ENCODE data around the gene KRT86.
"Not testable (repeated sequence)": the region's sequence is repeated elsewhere in the genome, so short reads cannot be mapped to it uniquely, and the experiment has no call there.

The KRT86 gene

DNA sequence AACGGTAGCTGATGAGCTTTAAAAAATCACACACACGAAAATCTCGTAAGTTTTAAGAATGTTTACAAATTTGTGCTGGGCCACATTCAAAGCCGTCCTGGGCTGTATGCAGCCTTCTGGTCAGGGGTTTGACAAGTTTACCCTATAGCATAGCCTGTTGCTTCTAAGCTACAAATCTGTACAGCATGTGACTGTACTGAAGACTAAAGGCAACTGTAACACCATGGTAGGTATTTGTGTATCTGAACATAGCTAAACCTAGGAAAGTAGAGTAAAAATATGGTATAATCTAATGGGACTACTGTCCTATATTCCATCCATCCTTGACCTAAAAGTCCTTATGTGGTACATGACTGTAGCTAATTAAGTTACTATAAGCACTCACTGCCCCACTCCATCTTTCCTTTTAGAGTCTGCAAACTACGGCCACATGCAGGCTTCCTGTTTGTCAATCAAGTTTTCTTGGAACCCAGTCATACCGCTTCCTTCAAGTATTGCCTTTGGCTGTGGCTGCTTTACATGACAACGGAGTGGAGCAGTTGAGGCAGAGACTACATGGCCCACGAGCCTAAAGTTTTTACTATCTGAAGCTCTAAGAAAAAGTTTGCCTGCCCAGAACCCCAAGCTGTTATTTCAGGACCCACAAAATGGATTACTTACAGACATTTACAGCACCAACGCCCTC lies 22.9 kb upstream of the KRT86 start:
- Histone ChIP-seq H2AFZ (ENCODE audit: low read depth, low read length) (no peak overlapping the region), H3K4me3 (ENCODE audit: low read length) (no peak overlapping the region), H3K4me1 (ENCODE audit: insufficient read depth, low read length) (no peaks in the 10 kb centered on the region), H3K27me3 (ENCODE audit: insufficient read depth, low read length) (peaks cover 24% of the 10 kb centered on the region), H3K36me3 (ENCODE audit: insufficient read depth, low read length) (no peaks in the 10 kb centered on the region), H3K9me3 (ENCODE audit: low read length) (no peaks in the 10 kb centered on the region)

DNA sequence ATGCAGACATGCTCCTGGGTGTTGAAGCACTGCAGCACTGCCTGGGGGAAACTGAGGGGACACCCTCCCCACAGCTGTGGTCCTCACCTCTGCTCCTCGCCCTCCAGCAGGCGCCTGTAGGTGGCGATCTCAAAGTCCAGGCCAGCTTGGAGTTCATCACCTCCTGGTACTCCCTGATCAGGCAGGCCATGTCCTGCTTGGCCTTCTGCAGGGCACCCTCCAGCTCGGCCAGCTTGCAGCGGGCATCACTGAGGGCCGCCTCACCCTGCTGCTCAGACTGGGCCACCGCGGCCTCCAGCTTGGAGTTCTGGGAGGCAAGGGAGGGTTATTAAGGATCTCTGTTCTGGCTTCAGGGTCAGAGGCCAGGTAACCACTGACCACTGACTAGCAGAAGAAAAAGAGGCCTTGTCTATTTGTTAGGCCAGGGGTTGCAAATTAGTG lies 22.2 kb upstream of the KRT86 start:
- H3K36me3 ChIP-seq (ENCODE audit: insufficient read depth, low read length); H3K4me1 ChIP-seq (ENCODE audit: insufficient read depth, low read length); H2AFZ ChIP-seq (ENCODE audit: low read depth, low read length); H3K9me3 ChIP-seq (ENCODE audit: low read length); H3K4me3 ChIP-seq (ENCODE audit: low read length): not testable (repeated sequence)
- H3K27me3 ChIP-seq (ENCODE audit: insufficient read depth, low read length): peaks cover 29% of the 10 kb centered on the region

DNA sequence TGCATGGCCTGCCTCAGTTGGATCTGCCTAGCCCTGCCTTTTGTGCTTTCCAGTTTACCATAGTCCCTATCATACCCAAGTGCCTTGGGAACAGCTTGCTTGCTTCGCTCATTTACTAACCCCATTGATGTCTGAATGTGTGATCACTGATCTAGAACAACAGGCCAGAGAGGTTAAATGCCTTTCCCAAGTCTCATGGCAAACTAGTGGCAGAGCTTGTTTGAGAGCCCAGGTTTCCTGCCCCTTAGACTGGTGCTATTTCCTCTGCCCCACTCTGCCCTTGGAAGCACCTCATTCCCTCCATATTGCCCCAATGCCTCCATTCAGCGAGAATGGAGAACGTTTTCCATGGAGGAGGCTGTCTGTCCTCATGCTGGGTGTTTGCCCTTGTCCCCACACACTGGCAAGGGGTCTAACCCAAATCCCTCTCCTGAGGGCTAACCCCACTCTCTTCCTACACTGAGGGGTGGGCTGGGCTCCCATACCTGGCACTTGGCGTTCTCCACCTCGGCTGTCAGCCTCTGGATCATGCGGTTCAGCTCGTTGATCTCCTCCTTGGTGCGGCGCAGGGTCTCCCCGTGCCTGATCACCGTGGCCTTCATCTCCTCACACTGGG lies 21.6 kb upstream of the KRT86 start:
- peaks cover 33% of the 10 kb centered on the region for H3K27me3 ChIP-seq (ENCODE audit: insufficient read depth, low read length)

DNA sequence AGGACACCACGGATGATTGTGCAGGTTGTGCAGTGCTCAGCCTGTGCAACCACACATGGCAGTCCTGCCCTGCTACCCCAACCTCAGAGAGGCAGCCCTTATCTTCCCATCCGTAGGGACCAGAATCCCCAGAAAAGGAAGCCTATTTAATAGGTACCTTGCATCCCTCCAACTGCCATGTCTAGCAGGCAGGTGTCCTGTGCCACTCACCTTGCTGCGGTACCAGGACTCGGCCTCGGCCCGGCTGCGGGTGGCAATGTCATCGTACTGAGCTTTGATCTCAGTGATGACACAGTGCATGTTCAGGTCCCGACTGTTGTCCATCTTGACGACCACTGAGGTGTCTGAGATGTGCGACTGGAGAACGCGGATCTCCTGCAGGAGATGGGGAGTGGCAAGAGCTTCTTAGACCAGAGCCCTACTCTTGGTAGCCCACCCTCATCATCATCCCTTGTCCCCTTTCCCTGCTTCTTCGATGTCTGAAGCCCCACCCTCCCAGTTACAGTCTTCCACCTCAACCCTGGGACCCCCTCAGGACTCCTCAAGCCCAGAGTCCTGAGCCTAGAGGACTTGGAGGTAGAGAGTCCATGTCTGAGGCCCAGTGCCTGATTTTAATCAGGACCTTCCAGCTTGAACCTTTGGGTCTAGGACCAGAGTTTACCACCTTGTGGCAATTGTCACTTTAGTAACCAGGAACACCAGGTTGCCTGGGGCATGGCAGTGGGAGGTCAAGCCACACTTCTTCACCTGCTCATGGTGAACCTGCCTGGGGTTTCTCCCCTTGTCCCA lies 20.9 kb upstream of the KRT86 start:
- no peaks in the 10 kb centered on the region for H3K4me1 ChIP-seq (ENCODE audit: insufficient read depth, low read length)
- H3K27me3 ChIP-seq (ENCODE audit: insufficient read depth, low read length): peaks cover 34% of the 10 kb centered on the region
- H2AFZ ChIP-seq (ENCODE audit: low read depth, low read length): no peak overlapping the region
- no peaks in the 10 kb centered on the region for H3K9me3 ChIP-seq (ENCODE audit: low read length)
- no peak overlapping the region for H3K4me3 ChIP-seq (ENCODE audit: low read length)
- H3K36me3 ChIP-seq (ENCODE audit: insufficient read depth, low read length): no peaks in the 10 kb centered on the region

More for the DNA sequence above, 21.6 kb upstream of the KRT86 start:
- no peaks in the 10 kb centered on the region for H3K4me1 ChIP-seq (ENCODE audit: insufficient read depth, low read length)
- no peak overlapping the region for H2AFZ ChIP-seq (ENCODE audit: low read depth, low read length)
- H3K4me3 ChIP-seq (ENCODE audit: low read length): no peak overlapping the region
- H3K9me3 ChIP-seq (ENCODE audit: low read length): no peaks in the 10 kb centered on the region
- no peaks in the 10 kb centered on the region for H3K36me3 ChIP-seq (ENCODE audit: insufficient read depth, low read length)

DNA sequence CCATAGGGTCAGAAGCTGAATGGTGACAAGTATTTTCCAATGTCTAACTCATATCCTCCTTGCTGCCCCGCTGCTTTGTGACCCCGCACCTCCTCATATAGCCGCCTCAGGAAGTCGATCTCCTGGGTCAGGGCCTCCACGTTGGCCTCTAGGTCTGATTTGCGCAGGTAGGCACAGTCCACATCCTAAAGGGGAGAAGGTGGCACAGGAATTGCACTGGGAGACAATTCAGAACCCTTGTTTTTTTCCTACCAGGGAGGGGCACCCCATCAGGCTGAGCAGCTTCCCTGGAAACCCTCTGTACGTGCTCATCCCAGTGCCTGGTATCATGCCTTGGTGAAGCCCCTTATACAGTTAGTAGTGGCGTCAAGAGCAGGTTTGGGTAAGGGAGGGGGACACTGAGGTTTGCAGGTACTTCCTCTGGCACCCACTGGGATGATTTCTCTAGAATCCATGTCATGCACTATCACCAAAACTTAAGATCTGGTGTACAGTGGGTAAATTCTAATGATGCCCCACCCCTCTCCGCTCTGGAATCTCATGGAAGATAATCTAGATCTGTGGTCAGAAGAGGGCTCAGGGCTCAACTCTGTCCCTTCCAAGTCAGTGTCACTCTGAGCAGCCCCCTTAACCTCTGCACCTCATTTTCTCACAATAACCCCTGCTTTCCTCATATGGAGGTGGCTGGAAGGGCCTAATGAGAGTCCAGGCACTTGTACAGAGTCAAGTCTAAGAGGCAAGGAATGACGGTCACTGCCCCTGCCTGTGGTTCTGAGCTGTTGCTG lies 20.1 kb upstream of the KRT86 start:
- peaks cover 37% of the 10 kb centered on the region for H3K27me3 ChIP-seq (ENCODE audit: insufficient read depth, low read length)
- H3K36me3 ChIP-seq (ENCODE audit: insufficient read depth, low read length): no peaks in the 10 kb centered on the region
- H3K9me3 ChIP-seq (ENCODE audit: low read length): no peaks in the 10 kb centered on the region
- H3K4me3 ChIP-seq (ENCODE audit: low read length): no peak overlapping the region
- H2AFZ ChIP-seq (ENCODE audit: low read depth, low read length): no peak overlapping the region
- no peaks in the 10 kb centered on the region for H3K4me1 ChIP-seq (ENCODE audit: insufficient read depth, low read length)

DNA sequence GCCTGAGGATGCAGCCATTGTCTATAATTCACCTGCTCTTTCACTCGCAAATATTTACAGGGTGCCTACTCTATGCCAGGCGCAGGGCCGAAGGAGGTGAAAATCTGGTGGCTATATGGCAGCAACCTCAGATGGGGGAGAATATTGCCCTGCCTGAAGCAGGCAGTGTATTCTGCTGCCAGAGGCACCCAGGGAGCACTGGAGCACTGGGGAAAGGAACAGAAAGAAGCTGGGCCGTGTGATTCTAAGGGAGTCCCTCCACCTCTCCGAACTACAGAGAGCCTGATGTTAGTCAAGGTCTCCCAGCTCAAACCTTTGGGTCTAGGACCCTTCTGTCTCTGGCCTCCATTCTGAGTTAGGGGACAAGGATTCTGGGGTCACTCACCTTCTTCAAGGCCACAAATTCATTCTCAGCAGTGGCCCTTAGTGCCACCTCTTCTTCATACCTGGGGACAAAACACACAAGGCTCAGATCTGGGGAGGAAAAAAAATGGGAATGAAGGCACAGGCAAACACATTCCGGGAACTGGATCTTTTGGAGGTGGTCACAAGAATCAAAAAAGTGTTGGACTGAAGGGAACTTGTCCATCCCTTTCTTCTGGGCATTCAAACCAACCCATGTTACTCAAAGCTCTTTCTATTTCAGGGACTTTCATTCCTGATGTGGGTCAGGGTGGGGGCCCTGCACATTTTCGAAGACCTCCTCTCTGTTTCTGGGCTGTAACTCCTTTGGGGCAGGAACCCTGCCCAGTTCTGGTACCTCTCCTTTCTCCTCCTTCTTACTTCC lies 19.3 kb upstream of the KRT86 start:
- Histone ChIP-seq H3K36me3 (ENCODE audit: insufficient read depth, low read length) (no peaks in the 10 kb centered on the region), H3K4me1 (ENCODE audit: insufficient read depth, low read length) (no peaks in the 10 kb centered on the region), H3K9me3 (ENCODE audit: low read length) (no peaks in the 10 kb centered on the region), H2AFZ (ENCODE audit: low read depth, low read length) (no peak overlapping the region), H3K27me3 (ENCODE audit: insufficient read depth, low read length) (peaks cover 34% of the 10 kb centered on the region), H3K4me3 (ENCODE audit: low read length) (no peak overlapping the region)

DNA sequence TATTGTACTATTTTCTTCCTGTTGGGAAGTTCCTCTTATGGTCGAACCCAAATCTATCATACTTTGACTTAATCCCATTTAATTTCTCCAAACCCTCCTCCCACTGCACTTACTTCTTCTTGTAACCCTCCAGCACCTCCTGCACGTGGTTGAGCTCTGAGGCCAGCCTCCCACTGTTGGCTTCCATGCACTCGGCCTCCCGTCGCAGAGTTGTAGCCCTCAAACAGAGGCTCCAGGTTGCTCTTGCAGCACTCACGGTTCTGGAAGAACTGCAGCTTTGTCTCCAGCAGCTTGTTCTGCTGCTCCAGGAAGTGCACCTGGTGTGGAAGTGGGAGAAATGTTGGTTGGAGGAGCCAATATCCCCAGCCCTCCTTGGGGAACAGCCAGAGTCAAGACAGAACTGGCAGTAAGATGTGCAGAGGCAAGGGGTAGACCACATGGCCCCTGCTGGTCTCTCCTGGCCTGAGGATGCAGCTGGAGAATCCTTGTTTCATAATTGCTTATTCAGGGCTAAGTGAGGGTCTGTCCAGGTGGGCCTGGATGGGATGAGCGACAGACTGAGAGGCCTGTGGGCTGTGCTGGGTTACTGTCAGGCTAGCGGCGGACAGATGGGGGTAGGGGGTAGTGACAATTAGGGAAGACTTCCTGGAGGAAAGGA lies 18.4 kb upstream of the KRT86 start:
- H3K4me1 ChIP-seq (ENCODE audit: insufficient read depth, low read length): peaks cover 3% of the 10 kb centered on the region
- H3K36me3 ChIP-seq (ENCODE audit: insufficient read depth, low read length): no peaks in the 10 kb centered on the region
- H3K4me3 ChIP-seq (ENCODE audit: low read length): no peak overlapping the region
- H2AFZ ChIP-seq (ENCODE audit: low read depth, low read length): no peak overlapping the region
- no peaks in the 10 kb centered on the region for H3K9me3 ChIP-seq (ENCODE audit: low read length)
- peaks cover 29% of the 10 kb centered on the region for H3K27me3 ChIP-seq (ENCODE audit: insufficient read depth, low read length)

DNA sequence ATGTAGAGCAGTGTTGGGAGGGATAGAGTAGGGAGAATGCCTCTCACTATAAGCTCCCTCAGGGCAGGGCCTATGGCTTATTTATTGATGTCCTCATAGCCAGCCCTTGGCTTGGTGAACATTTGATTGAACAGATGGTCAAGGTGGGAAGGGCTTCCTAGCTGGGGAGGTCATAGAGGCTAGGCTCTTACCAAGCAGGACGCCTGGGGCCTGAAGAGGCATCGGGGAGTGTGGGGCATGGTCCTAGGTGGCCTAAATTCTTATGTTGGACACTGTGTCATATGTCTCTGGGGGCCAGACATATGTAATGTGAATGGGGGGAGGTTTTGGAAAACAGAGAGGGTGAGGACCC lies 17.9 kb upstream of the KRT86 start:
- Histone ChIP-seq H3K4me3 (ENCODE audit: low read length) (no peak overlapping the region), H3K9me3 (ENCODE audit: low read length) (no peaks in the 10 kb centered on the region), H3K27me3 (ENCODE audit: insufficient read depth, low read length) (peaks cover 29% of the 10 kb centered on the region), H2AFZ (ENCODE audit: low read depth, low read length) (no peak overlapping the region), H3K4me1 (ENCODE audit: insufficient read depth, low read length) (peaks cover 3% of the 10 kb centered on the region), H3K36me3 (ENCODE audit: insufficient read depth, low read length) (no peaks in the 10 kb centered on the region)

DNA sequence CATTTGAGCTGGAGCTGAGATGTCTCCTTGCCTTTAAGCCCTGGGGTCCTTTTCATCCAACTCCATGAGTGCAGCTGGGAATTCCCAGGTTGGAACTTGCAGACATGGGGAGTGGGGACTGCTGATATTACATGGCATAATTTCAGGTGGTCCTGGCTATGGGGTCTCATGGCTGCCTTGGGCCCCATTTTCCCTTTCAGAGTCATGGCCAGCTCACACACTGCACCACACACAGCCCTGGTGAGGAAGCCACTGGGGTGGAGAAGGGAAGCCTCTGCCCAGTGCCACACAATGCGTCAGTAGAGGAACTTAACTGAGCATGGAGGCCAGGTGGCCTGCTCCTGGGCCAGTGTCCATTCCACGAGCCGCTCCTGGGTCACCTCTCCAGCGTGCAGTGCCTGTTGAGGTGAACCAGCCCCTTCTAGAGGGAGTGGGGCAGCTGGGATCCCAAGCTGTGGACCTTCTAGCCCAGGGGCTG lies 17.3 kb upstream of the KRT86 start:
- no peak overlapping the region for H2AFZ ChIP-seq (ENCODE audit: low read depth, low read length)
- no peaks in the 10 kb centered on the region for H3K36me3 ChIP-seq (ENCODE audit: insufficient read depth, low read length)
- H3K27me3 ChIP-seq (ENCODE audit: insufficient read depth, low read length): peaks cover 29% of the 10 kb centered on the region
- peaks cover 3% of the 10 kb centered on the region for H3K4me1 ChIP-seq (ENCODE audit: insufficient read depth, low read length)
- no peak overlapping the region for H3K4me3 ChIP-seq (ENCODE audit: low read length)
- H3K9me3 ChIP-seq (ENCODE audit: low read length): no peaks in the 10 kb centered on the region

DNA sequence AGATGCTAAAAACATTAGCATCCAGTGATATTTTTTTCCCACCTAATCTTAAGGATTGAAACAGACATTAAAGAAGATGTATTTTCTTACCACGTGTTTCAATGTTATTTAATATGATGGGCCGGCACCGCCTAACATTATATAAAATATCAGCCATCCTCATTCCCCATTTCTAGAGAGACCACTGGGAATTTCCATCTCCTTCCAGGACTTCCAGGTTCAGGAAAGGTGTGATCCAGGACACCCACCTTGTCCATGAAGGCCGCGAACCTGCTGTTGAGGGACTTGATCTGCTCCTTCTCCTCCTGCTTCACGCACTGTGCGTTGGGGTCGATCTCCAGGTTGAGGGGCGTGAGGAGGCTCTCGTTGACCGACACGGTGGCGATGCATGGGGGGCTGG lies 16.5 kb upstream of the KRT86 start:
- not testable (repeated sequence) for H3K9me3 ChIP-seq (ENCODE audit: low read length); H3K4me3 ChIP-seq (ENCODE audit: low read length); H3K36me3 ChIP-seq (ENCODE audit: insufficient read depth, low read length); H3K4me1 ChIP-seq (ENCODE audit: insufficient read depth, low read length); H2AFZ ChIP-seq (ENCODE audit: low read depth, low read length)
- peaks cover 29% of the 10 kb centered on the region for H3K27me3 ChIP-seq (ENCODE audit: insufficient read depth, low read length)

DNA sequence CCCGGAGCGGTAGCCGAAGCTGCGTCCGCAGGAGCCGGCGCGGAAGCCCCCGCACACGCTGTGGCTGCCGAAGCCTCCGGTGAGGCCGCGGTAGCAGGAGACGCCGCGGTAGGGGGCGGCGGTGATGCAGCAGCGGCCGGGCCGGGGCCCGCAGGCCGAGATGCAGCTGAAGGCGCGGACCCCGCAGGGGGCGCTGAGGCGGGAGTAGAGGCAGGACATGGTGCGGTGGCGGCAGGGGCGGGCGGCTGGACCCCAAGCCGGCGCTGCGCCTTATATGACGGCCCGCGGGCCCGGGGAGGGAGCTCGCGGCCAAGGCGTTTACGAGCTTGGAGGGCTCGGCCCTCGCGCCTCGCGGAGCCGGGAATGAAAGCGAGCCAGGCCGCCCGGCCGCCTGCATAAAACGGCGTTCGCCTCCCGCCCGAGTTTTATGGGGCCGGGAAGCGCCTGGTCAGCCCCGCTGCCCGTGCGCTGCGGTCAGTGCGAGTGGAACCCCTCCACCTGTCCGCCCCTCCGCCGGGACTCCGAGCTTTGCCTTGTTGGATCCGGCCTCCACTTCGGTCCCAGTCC lies 16.0 kb upstream of the KRT86 start:
- no peak overlapping the region for H3K4me3 ChIP-seq (ENCODE audit: low read length)

More for the DNA sequence above, 16.0 kb upstream of the KRT86 start:
- no peaks in the 10 kb centered on the region for H3K9me3 ChIP-seq (ENCODE audit: low read length)
- H3K36me3 ChIP-seq (ENCODE audit: insufficient read depth, low read length): no peaks in the 10 kb centered on the region
- peaks cover 28% of the 10 kb centered on the region for H3K27me3 ChIP-seq (ENCODE audit: insufficient read depth, low read length)
- H2AFZ ChIP-seq (ENCODE audit: low read depth, low read length): no peak overlapping the region
- H3K4me1 ChIP-seq (ENCODE audit: insufficient read depth, low read length): peaks cover 3% of the 10 kb centered on the region
